ENCODE measurements around the gene PCNT. TPM values are rescaled to one million over a fixed set of nuclear protein-coding genes. Genes with fewer than 3 reads are reported as not detected.
A peak's percentile ranks its signal among the peaks of the same experiment; 100 is the strongest.

PCNT gene
- total and polyA plus RNA-seq, 9 of the 15 experiments (the other 6 are each of a cell fraction or from before 2014, with no cell fraction given): 9.1 to 53.5 (median 31.3) TPM

- TF ChIP-seq AFF1 (IDR thresholded peaks at IDR 0.05; ENCODE audit: low read depth in 1 of 2, partially characterized antibody in 2 of 2) (no peak), GTF2B (IDR thresholded peaks at IDR 0.05; ENCODE audit: extremely low read depth, insufficient read length) (no peak), KLF10 (CRISPR knock-in tag; IDR thresholded peaks at IDR 0.05) (no peak), ZNF830 (CRISPR knock-in tag; IDR thresholded peaks at IDR 0.05) (0 out of 2 replicates have a peak, but pooled peaks have one; percentile 1), ZNF609 (CRISPR knock-in tag; IDR thresholded peaks at IDR 0.05; ENCODE audit: borderline replicate concordance) (peak; percentile 56; the same call in 1 of the 2 replicates), TAF15 (IDR thresholded peaks at IDR 0.05; ENCODE audit: low read depth, low read length) (no peak), BCL6 (CRISPR knock-in tag; IDR thresholded peaks at IDR 0.05) (no peak), ZNF436 (CRISPR knock-in tag; IDR thresholded peaks at IDR 0.05) (no peak), RFX1 (IDR thresholded peaks at IDR 0.05) (no peak), FOXM1 (IDR thresholded peaks at IDR 0.05; ENCODE audit: low read depth) (no peak), FOXM1 (CRISPR knock-in tag; IDR thresholded peaks at IDR 0.05; ENCODE audit: low read depth) (peak; percentile 93; the same call in 1 of the 2 replicates), RBM17 (IDR thresholded peaks at IDR 0.05; ENCODE audit: borderline replicate concordance, low read depth, low read length) (no peak), ZFP1 (CRISPR knock-in tag; IDR thresholded peaks at IDR 0.05) (no peak), ZNF134 (CRISPR knock-in tag; conservative IDR thresholded peaks at IDR 0.05) (no peak), NEUROD1 (IDR thresholded peaks at IDR 0.05; ENCODE audit: borderline replicate concordance, low read depth, low read length, partially characterized antibody) (peak; percentile 55), MAX (CRISPR knock-in tag; IDR thresholded peaks at IDR 0.05) (no peak; the same call in none of the 2 replicates)
Measured at GRCh38 chr21:46325073-46325912, 1.3 kb downstream of the PCNT start (continued).
